Fibroblast of skin of scalp (primary cell): Measurements from ENCODE around the gene SNED1.

Source experiments
- DNase-seq: peaks from one replicate; pipeline ENCODE4 v3.0.0-alpha.2; 2013

The SNED1 gene

DNA sequence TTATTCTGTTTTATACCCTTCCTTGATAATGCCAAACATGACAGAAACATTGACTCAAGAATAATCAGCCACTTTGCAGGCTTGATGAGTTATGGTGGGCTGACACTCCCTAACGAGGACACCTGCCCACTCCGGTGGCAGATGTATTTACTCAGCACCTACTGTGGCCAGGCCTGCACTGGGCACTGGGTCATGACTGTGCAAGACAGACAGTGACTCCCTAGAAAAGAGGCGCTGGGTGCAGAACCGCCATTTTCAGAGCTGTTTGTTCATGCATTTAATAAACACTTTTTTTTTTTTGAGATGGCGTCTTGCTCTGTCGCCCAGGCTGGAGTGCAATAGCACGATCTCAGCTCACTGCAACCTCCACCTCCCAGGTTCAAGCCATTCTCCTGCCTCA, 32.5 kb downstream of the SNED1 start:
- no peak for DNase-seq

DNA sequence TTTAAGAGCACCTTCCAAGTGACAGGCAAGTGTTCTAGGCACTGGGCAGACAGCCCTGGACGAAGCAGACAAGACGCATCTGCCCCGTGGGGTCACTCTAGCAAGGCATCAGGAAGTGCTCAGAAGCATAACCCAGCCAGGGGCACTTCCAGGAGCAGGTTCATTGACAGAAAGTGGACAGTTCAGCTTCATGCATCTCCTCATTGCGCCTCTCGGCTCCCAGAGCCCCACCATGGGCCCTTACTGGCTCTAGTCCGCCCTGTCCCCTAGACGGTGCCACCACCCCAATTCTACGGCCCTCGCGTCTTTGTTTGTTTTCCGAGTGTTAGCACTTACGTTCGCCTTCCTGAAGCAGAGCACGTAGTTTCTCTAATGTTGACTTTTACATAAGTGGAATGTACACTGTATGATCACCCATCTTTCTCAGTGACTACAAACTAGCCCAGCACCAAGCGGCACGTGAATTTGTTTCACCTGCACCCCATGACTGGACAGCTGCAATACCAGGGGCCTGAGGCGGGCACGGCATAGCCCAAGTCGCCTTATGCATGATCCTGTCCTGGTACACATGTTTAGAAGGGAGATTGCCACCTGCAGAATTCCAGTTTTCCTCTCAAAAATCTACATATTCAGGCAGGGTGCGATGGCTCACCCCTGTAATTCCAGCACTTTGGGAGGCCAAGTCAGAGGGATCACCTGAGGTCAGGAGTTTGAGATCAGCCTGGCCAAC, 33.2 kb downstream of the SNED1 start:
- DNase-seq = no peak

- DNase-seq = no peak
These were observed 35.0 kb downstream of the SNED1 start for GRCh38 chr2:241033336-241033987.

DNA sequence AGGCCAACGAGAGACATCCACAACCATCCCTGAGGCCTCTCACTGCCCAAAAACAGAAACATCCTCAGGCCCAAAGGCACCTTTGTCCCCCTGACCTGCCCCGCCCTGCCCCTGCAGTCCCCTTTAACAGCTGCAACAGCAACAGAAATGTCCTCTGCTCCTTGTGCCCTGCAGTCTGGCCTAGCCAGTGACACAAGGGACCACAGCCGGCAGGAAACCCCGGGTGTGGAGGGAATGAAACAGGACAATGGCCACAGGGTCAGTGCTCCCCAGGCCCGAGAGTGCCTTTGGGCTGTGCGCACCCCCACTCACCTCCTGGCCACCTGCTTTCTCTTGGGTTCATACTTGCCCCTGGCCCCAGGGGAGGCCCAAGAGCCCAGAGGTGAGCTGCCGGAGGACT, 35.6 kb downstream of the SNED1 start:
- no peak for DNase-seq

DNA sequence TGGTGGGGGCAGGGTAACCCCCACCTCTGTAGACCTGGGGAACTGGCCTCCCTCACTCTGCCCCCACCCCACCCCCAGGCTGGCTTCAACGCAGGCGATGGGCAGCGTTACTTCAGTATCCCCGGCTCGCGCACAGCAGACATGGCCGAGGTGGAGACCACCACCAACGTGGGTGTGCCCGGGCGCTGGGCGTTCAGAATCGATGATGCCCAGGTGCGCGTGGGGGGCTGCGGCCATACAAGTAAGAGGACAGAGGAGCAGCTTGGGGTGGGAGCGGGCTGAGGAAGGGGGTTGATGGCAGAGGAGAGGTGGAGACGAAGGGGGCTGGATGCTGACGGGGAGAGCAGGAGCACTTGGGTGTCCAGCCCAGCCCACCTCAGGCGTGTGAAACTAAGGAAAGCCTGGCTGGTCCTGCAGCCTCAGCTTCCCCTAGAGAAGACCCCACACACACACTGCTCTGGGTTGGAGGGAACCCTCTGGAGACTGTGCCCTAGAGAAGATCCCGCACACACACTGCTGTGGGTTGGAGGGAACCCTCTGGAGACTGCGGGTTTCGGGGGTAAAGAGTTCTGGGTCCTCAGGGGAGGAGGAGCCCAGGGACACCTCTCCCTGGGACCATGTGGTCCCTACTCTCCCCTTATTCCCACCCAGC, 36.2 kb downstream of the SNED1 start:
- no peak for DNase-seq

GRCh38 chr2:241035142-241035817, 36.9 kb downstream of the SNED1 start:
- DNase-seq = no peak

DNA sequence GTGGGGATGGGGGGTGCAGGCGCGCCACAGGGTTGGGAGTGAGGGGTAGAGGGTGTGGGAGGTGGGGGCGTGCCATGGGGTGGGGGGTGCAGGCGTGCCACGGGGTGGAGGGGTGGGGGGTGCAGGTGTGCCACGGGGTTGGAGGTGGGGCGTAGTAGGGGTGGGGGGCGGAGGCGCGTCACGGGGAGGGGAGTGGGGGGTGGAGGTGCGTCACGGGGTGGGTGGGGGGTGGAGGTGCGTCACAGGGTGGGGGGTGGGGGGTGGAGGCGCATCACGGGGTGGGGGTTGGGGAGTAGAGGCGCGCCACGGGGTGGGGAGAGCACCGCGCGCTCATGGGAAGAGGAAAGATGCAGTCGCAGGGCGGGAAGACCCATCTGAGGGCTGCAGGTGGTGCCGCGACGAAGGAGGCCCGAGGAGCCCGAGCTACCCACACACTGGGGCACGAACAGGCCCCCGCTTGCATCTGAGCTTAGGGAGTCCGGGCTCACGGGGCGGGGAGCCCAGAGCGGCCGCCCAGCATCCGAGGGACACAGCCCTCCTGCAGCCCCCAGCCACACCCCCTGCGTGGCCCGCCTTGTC, 37.5 kb downstream of the SNED1 start:
- DNase-seq = no peak

GRCh38 chr2:241036397-241036963, 38.1 kb downstream of the SNED1 start:
- DNase-seq = no peak

- DNase-seq = no peak
These were observed 38.6 kb downstream of the SNED1 start for GRCh38 chr2:241036964-241037421.

GRCh38 chr2:241037498-241037897, 39.1 kb downstream of the SNED1 start:
- DNase-seq = no peak

GRCh38 chr2:241038374-241039180, 40.2 kb downstream of the SNED1 start:
- DNase-seq = no peak

DNA sequence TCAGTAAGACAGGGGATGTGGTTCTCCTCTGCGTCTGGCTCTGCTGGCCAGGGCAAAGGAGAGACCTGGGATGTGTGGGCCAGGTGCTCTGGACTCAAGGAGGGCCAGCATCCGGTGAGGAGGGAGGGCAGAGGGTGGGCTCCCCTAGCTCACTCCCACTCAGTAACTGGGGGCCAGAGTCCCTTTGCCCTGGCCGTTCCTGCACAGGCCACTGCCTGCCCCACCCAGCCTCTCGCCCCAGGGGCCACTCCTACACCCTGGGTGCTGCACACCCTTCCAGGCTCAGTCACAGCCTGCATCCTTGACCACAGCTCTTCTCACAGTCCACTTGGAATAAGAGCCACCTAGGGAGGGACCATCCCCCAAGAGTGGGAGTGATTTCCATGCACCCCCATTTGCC, 41.0 kb downstream of the SNED1 start:
- no peak for DNase-seq

GRCh38 chr2:241040081-241040803, 41.8 kb downstream of the SNED1 start:
- DNase-seq = no peak

- DNase-seq = no peak
These were observed 43.3 kb downstream of the SNED1 start for GRCh38 chr2:241041589-241042158.

- DNase-seq = no peak
These were observed 45.2 kb downstream of the SNED1 start for GRCh38 chr2:241043581-241043980.

DNA sequence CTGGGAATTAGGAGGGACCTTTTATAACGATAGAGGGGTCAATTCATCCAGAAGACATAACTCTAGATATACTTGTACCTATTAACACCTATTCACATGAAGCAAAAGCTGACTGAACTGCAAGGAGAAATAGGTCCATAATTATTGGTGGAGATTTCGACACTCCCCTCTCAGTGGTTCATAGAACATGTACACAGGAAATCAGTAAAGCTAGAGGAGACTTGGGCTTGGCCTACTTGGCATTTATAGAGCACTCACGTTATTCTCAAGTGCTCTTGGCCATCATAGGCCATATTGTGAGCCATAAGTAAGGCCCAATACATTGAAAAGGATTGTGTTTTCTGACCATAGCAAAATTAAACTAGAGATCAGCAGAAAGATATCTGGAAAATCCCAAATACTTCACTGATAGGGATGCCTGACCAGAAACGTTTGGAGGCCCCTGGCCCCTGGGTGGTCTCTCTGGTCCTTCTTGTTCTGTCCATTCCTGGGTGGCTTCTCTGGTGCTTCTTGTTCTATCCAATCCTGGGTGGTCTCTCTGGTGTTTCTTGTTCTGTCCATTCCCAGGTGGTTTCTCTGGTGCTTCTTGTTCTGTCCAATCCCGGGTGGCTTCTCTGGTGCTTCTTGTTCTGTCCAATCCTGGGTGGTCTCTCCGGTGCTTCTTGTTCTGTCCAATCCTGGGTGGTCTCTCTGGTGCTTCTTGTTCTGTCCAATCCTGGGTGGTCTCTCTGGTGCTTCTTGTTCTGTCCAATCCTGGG, 49.0 kb downstream of the SNED1 start:
- DNase-seq = no peak

DNA sequence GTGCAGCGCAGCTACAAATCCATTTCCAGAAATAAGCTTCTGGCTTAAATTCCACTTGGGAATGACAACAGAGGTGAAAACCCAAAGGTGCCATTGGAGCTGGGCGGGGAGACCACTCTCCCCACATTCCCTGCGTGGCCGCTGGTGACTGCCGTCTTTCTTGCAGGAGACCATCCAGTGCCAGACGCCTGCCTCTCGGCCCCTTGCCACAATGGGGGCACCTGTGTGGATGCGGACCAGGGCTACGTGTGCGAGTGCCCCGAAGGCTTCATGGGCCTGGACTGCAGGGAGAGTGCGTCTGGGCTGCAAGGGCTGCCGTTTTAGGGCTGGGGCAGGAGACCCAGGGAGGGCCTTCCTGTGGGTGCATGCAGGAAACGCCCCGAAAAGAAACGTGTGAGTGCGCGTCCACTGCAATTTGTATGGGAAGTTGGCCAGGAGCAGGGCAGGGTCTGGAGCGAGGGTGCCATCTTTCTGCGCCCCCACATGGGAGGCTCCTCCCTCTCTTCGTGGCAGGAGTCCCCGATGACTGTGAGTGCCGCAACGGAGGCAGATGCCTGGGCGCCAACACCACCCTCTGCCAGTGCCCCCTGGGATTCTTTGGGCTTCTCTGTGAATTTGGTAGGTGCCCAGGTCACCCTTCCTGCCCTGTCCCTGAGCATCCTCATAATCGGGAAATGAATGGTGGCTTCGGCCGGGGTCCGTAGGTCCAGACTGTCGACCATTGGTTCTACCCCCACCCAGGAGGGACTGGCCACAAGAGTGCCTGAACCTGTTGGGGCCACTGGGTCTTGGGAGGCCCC, 49.9 kb downstream of the SNED1 start:
- no peak for DNase-seq

DNA sequence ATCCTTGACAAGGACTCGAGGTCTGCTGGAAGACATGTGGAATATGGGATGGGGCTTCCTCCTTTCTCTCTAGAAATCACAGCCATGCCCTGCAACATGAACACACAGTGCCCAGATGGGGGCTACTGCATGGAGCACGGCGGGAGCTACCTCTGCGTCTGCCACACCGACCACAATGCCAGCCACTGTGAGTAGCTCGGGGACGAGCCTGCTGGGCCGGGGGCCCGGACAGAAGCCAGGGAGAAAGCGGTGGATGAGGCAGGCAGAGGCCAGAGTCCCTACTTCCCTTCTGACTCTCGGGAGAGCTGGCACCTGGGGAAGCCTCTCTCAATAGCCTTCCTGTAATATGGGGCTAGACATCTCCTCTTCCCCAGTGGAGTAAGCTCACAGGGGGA, 50.5 kb downstream of the SNED1 start:
- DNase-seq = no peak
